HG02571 (cell line): ENCODE measurements around the gene SPIN2A.
"Not testable (repeated sequence)": the region's sequence is repeated elsewhere in the genome, so short reads cannot be mapped to it uniquely, and the experiment has no call there.

Experiments used
- ATAC-seq: cut with Tn5 transposase; IDR thresholded peaks from one replicate; pipeline ENCODE4 v1.9.1; 2021; ENCODE audit warnings: mild to moderate bottlenecking, moderate library complexity; ENCODE audit not compliant: unreplicated experiment

SPIN2A gene

GRCh38 chrX:57103489-57103888, 33.7 kb downstream of the SPIN2A start:
- ATAC-seq, result no peak

DNA sequence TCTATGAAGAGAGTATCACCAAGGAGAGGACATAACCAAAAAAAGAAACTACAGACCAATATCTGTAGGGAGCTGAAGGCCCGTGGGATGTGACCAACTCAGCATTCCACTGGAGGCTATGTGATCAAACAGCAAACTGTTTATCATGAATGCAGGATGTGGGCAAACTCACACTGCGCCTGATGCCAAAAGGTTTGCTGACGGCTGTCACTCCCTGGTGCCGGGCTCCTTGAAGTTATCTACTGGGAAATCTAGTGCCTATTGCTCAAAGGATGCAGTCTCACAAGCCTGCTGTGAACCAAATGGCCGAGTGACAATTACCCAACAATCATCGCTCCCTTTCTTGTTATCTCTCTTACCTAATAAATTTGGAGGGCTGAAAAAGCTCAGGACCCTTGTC, 34.3 kb downstream of the SPIN2A start:
- ATAC-seq, result not testable (repeated sequence)
